WTC11 (cell line): ENCODE results near the gene PALMD. TPM values are rescaled to one million over a fixed set of nuclear protein-coding genes. Genes with fewer than 3 reads are reported as not detected.

ENCODE experiments used
- ATAC-seq: fragments of 200-7000 bp; cut with Tn5 transposase; 2 replicates; pipeline ENCODE4 v1.10.0; 2021; ENCODE audit warnings: mild to moderate bottlenecking, moderate library complexity
- Bru-seq: library from RNA; stranded (reverse); fragments of 400-500 nt; gene quantifications from one replicate; lab custom pipeline; 2021; lab: Mats Ljungman, UMichigan
- CTCF ChIA-PET: fragments of 300-600 bp; sonication (Branson Sonifier 250); formaldehyde crosslinking; loops from one replicate; lab custom pipeline; 2021; ENCODE audit warnings: antibody characterized with exemption; lab: Charles Lee
- POLR2A ChIA-PET: fragments of 350-600 bp; sonication (Branson Sonifier 250); formaldehyde crosslinking; loops from one replicate; lab custom pipeline; 2021; ENCODE audit warnings: antibody characterized with exemption; lab: Charles Lee
- DNase-seq: peaks from one replicate; pipeline ENCODE4 v3.0.0; 2021; ENCODE audit warnings: low spot score
- H3K27ac Mint-ChIP-seq: 2 replicates; pipeline ENCODE4 v1.8.0; 2021; ENCODE audit warnings: mixed read lengths
- H3K27me3 Mint-ChIP-seq: 2 replicates; pipeline ENCODE4 v1.8.0; 2021; ENCODE audit warnings: low read depth, mild to moderate bottlenecking, moderate library complexity, mixed read lengths
- H3K36me3 Mint-ChIP-seq: 2 replicates; pipeline ENCODE4 v1.8.0; 2021; ENCODE audit warnings: mixed read lengths
- H3K4me1 Mint-ChIP-seq: 2 replicates; pipeline ENCODE4 v1.8.0; 2022; ENCODE audit warnings: mixed read lengths
- H3K4me3 Mint-ChIP-seq: 2 replicates; pipeline ENCODE4 v1.8.0; 2021; ENCODE audit warnings: mild to moderate bottlenecking, moderate library complexity, mixed read lengths
- H3K9me3 Mint-ChIP-seq: 2 replicates; pipeline ENCODE4 v1.8.0; 2021; ENCODE audit warnings: mixed read lengths
- CREB1 ChIP-seq: sonication (generic); formaldehyde crosslinking; IDR thresholded peaks from 2 replicates; pipeline ENCODE4 v1.8.0; 2023; ENCODE audit warnings: mild to moderate bottlenecking, missing genetic modification reagents
- ELF4 ChIP-seq: sonication (generic); formaldehyde crosslinking; IDR thresholded peaks from 2 replicates; pipeline ENCODE4 v1.8.1; 2022; ENCODE audit warnings: low read depth, mild to moderate bottlenecking, moderate library complexity, missing genetic modification reagents
- ETV6 ChIP-seq: sonication (generic); formaldehyde crosslinking; IDR thresholded peaks from 2 replicates; pipeline ENCODE4 v1.8.1; 2022; ENCODE audit warnings: mild to moderate bottlenecking, missing genetic modification reagents
- GABPB1 ChIP-seq: sonication (generic); formaldehyde crosslinking; IDR thresholded peaks from 2 replicates; pipeline ENCODE4 v1.8.1; 2023; ENCODE audit warnings: mild to moderate bottlenecking, missing genetic modification reagents
- IRF2 ChIP-seq: sonication (generic); formaldehyde crosslinking; IDR thresholded peaks from 2 replicates; pipeline ENCODE4 v1.8.0; 2022; ENCODE audit warnings: low read depth, missing genetic modification reagents, borderline replicate concordance
- MXD4 ChIP-seq: fragments of 250-450 bp; sonication (Bioruptor Pico); IDR thresholded peaks from 2 replicates; pipeline ENCODE4 v1.8.0; 2021; ENCODE audit warnings: mild to moderate bottlenecking, moderate library complexity, borderline replicate concordance
- MYBL2 ChIP-seq: sonication (generic); formaldehyde crosslinking; IDR thresholded peaks from 2 replicates; pipeline ENCODE4 v1.8.1; 2023; ENCODE audit warnings: mild to moderate bottlenecking, moderate library complexity, missing genetic modification reagents
- OVOL2 ChIP-seq: fragments of 250-450 bp; sonication (Bioruptor Pico); IDR thresholded peaks from 2 replicates; pipeline ENCODE4 v1.9.0; 2021; ENCODE audit warnings: mild to moderate bottlenecking, borderline replicate concordance
- RELA ChIP-seq: sonication (generic); formaldehyde crosslinking; IDR thresholded peaks from 2 replicates; pipeline ENCODE4 v1.8.1; 2022; ENCODE audit warnings: missing genetic modification reagents, mild to moderate bottlenecking, borderline replicate concordance
- TEAD1 ChIP-seq: sonication (generic); formaldehyde crosslinking; IDR thresholded peaks from 2 replicates; pipeline ENCODE4 v1.8.0; 2022; ENCODE audit warnings: mild to moderate bottlenecking, missing genetic modification reagents
- TP53 ChIP-seq: sonication (generic); formaldehyde crosslinking; IDR thresholded peaks from 2 replicates; pipeline ENCODE4 v1.8.1; 2023; ENCODE audit warnings: mild to moderate bottlenecking, missing genetic modification reagents
- ZNF138 ChIP-seq: sonication (generic); formaldehyde crosslinking; conservative IDR thresholded peaks from 2 replicates; pipeline ENCODE4 v1.8.1; 2022; ENCODE audit warnings: mild to moderate bottlenecking, moderate library complexity, missing genetic modification reagents
- ZNF671 ChIP-seq: fragments of 250-450 bp; sonication (Bioruptor Pico); IDR thresholded peaks from 2 replicates; pipeline ENCODE4 v1.8.0; 2021; ENCODE audit warnings: mild to moderate bottlenecking
- long read RNA-seq, 3 experiments: library from RNA in 1 of 3; library from capped mRNA in 1 of 3; library from polyadenylated mRNA in 1 of 3; unstranded in 2 of 3; stranded (forward) in 1 of 3; transcript quantifications; one replicate each; pipeline ENCODE4 v2.0.0, GENCODE V29; 2021
- total RNA-seq: library from RNA; stranded (reverse); gene quantifications from 3 replicates; pipeline ENCODE4 v1.2.3, GENCODE V29; 2021
- TF ChIP-seq, protein P1 (sequence below): sonication (generic); formaldehyde crosslinking; IDR thresholded peaks from 2 replicates; pipeline ENCODE4 v1.8.0; 2023; ENCODE audit warnings: missing genetic modification reagents
- TF ChIP-seq, protein P2 (sequence below): sonication (generic); formaldehyde crosslinking; IDR thresholded peaks from 2 replicates; pipeline ENCODE4 v1.8.1; 2022; ENCODE audit warnings: low read depth, missing genetic modification reagents, borderline replicate concordance
- TF ChIP-seq, protein P3 (sequence below): sonication (generic); formaldehyde crosslinking; IDR thresholded peaks from 2 replicates; pipeline ENCODE4 v1.8.0; 2022; ENCODE audit warnings: mild to moderate bottlenecking, missing genetic modification reagents
- TF ChIP-seq, protein P4 (sequence below): sonication (generic); formaldehyde crosslinking; IDR thresholded peaks from 2 replicates; pipeline ENCODE4 v1.8.0; 2023; ENCODE audit warnings: missing genetic modification reagents, mild to moderate bottlenecking, borderline replicate concordance

The PALMD gene, protein sequence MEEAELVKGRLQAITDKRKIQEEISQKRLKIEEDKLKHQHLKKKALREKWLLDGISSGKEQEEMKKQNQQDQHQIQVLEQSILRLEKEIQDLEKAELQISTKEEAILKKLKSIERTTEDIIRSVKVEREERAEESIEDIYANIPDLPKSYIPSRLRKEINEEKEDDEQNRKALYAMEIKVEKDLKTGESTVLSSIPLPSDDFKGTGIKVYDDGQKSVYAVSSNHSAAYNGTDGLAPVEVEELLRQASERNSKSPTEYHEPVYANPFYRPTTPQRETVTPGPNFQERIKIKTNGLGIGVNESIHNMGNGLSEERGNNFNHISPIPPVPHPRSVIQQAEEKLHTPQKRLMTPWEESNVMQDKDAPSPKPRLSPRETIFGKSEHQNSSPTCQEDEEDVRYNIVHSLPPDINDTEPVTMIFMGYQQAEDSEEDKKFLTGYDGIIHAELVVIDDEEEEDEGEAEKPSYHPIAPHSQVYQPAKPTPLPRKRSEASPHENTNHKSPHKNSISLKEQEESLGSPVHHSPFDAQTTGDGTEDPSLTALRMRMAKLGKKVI
- total RNA-seq (0.07 to 0.09 TPM in 2 of 3 replicates, not detected in the other), Bru-seq, nascent RNA (percentile 1 among the genes with signal in this experiment)
- long read RNA-seq, experiment 1, partial matches to known transcripts, result 0 of 1 reads
- long read RNA-seq, experiment 1, other reads (novel, unspliced or antisense), result 0 of 1 reads
- long read RNA-seq, experiment 2, partial matches to known transcripts, result 1 of 1 reads
- long read RNA-seq, experiment 2, other reads (novel, unspliced or antisense), result 0 of 1 reads
- long read RNA-seq, experiment 3, result 0 reads

DNA sequence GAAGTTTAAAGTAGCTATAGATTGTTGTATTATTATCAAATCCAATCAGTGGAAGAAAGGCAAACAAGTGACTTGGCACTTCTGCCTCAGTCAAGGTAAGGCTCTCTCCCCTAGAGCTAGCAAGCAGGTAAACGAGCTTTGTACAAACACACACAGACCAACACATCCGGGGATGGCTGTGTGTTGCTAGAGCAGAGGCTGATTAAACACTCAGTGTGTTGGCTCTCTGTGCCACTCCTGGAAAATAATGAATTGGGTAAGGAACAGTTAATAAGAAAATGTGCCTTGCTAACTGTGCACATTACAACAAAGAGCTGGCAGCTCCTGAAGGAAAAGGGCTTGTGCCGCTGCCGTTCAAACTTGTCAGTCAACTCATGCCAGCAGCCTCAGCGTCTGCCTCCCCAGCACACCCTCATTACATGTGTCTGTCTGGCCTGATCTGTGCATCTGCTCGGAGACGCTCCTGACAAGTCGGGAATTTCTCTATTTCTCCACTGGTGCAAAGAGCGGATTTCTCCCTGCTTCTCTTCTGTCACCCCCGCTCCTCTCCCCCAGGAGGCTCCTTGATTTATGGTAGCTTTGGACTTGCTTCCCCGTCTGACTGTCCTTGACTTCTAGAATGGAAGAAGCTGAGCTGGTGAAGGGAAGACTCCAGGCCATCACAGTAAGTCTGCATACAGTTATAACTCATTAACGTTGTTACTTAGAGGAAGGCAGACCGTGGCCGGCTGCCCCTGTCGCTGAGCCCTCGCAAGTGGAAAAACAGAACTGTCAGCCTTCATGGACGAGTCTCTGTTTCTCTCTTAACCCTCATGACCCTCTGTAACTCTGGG is at the start of gene PALMD:
Gene PALMD, plus strand, starts transcription at position 415 of the 833 bp plus-strand sequence. Its CDS starts 205 bp downstream, at position 620.
- DNase-seq, result peak; percentile 15
- Mint-ChIP-seq H3K36me3 (no peaks in the 10 kb centered on the region), H3K9me3 (no peaks in the 10 kb centered on the region), H3K27ac (no peak within 1 kb of the TSS), H3K4me1 (peaks cover 49% of the 10 kb centered on the region), H3K27me3 (no peaks in the 10 kb centered on the region), H3K4me3 (peak within 1 kb of the TSS; percentile 10)
- peak; percentile 59 for ATAC-seq
- ChIA-PET POLR2A (interaction anchor here (1.6 kb wide), 1 partner anchor 12 kb away, joined by 3 read pairs; no protein-coding TSS in a partner anchor), CTCF (interaction anchor here (0.7 to 1.6 kb wide), 4 partner anchors 11 to 539 kb away, joined by 3 to 5 read pairs (median 4); no protein-coding TSS in a partner anchor)
- 0 out of 2 replicates have a peak, but pooled peaks have one; percentile 25 for TF ChIP-seq GABPB1 (CRISPR knock-in tag)
- no peak for TF ChIP-seq MYBL2 (CRISPR knock-in tag)

DNA sequence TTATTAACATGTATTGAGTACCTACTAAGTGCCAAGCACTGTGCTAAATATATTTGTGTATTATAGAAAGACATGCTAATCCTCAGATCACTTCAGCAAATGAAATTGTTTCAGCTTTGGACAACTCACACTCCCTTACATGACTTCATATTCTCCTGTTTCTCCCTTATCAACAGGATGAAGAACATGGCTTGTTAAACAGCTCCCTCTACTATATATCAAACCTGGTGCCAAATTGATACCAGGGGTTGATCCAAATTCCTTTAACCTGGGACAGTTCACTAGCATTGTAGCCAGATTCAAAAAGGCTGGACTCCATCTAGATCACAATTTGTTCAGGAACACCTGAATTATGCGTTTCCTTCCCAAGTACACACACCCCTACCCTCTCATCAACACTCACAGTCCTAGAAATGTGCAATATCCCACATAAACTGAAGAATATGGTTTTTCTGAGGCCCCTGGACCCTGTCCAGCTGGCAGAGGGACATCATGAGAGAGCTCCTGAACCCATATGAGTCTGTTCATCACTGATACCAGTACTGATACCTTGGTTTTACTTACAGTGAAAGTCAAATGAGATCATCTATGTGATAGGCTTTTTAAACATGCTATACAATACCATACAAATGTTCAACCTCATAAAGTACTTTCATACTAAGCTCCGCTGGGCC is 47.0 kb upstream of the PALMD start:
- TF ChIP-seq IRF2 (CRISPR knock-in tag) (no peak), TP53 (CRISPR knock-in tag) (no peak), CREB1 (CRISPR knock-in tag) (no peak), ELF4 (CRISPR knock-in tag) (no peak), ETV6 (CRISPR knock-in tag) (no peak)
- TF ChIP-seq, protein P1, sequence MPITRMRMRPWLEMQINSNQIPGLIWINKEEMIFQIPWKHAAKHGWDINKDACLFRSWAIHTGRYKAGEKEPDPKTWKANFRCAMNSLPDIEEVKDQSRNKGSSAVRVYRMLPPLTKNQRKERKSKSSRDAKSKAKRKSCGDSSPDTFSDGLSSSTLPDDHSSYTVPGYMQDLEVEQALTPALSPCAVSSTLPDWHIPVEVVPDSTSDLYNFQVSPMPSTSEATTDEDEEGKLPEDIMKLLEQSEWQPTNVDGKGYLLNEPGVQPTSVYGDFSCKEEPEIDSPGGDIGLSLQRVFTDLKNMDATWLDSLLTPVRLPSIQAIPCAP (CRISPR knock-in tag), result no peak
- TF ChIP-seq, all 79 proteins: peak for 0
- ChIA-PET CTCF (no interaction called here), POLR2A (no interaction called here)
- no peak overlapping the region for H3K27ac Mint-ChIP-seq
- peaks cover 8% of the 10 kb centered on the region for H3K9me3 Mint-ChIP-seq
- H3K4me1 Mint-ChIP-seq, result no peaks in the 10 kb centered on the region
- H3K27me3 Mint-ChIP-seq, result no peaks in the 10 kb centered on the region
- no peaks in the 10 kb centered on the region for H3K36me3 Mint-ChIP-seq
- no peak overlapping the region for H3K4me3 Mint-ChIP-seq
- DNase-seq (no peak), ATAC-seq (no peak)

DNA sequence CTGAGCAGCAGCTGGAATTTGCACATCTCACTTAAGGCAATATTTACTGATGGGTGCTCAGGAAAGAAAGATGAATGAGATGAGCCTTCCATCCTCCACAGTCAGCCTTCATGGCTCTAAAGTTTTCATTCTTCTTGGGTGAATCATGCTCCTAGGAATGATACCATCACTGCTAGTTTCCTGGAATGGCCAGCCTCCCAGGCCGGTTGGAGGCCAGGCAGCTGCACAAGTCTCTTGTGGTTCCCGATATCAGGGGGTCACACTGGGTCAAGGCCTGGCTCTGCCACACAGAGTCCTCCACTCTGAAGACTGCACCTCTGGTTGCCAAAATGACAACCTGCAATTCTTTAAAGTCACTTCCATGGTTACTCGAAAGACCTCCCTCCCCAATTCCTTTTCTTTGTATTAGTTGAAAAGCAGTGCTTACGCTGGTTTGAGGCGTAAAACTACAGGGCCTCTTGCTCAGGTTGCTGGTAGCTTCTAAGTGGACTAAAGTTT is 46.2 kb upstream of the PALMD start:
- ChIA-PET POLR2A (no interaction called here), CTCF (no interaction called here)
- Mint-ChIP-seq H3K27ac (no peak overlapping the region), H3K36me3 (no peaks in the 10 kb centered on the region), H3K4me1 (no peaks in the 10 kb centered on the region), H3K4me3 (no peak overlapping the region), H3K9me3 (peaks cover 8% of the 10 kb centered on the region), H3K27me3 (no peaks in the 10 kb centered on the region)
- ATAC-seq, result no peak
- no peak for DNase-seq
- no peak for TF ChIP-seq MXD4
- TF ChIP-seq ZNF671 (CRISPR knock-in tag), result no peak
- TF ChIP-seq TP53 (CRISPR knock-in tag), result no peak
- TF ChIP-seq, protein P2, sequence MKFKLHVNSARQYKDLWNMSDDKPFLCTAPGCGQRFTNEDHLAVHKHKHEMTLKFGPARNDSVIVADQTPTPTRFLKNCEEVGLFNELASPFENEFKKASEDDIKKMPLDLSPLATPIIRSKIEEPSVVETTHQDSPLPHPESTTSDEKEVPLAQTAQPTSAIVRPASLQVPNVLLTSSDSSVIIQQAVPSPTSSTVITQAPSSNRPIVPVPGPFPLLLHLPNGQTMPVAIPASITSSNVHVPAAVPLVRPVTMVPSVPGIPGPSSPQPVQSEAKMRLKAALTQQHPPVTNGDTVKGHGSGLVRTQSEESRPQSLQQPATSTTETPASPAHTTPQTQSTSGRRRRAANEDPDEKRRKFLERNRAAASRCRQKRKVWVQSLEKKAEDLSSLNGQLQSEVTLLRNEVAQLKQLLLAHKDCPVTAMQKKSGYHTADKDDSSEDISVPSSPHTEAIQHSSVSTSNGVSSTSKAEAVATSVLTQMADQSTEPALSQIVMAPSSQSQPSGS (CRISPR knock-in tag), result no peak
- TF ChIP-seq RELA (CRISPR knock-in tag), result no peak
- TF ChIP-seq, protein P3, sequence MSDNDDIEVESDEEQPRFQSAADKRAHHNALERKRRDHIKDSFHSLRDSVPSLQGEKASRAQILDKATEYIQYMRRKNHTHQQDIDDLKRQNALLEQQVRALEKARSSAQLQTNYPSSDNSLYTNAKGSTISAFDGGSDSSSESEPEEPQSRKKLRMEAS (CRISPR knock-in tag), result no peak
- TF ChIP-seq ZNF138 (CRISPR knock-in tag), result no peak
- TF ChIP-seq CREB1 (CRISPR knock-in tag), result no peak
- no peak for TF ChIP-seq TEAD1 (CRISPR knock-in tag)
- TF ChIP-seq OVOL2 (CRISPR knock-in tag), result no peak
- TF ChIP-seq, protein P4, sequence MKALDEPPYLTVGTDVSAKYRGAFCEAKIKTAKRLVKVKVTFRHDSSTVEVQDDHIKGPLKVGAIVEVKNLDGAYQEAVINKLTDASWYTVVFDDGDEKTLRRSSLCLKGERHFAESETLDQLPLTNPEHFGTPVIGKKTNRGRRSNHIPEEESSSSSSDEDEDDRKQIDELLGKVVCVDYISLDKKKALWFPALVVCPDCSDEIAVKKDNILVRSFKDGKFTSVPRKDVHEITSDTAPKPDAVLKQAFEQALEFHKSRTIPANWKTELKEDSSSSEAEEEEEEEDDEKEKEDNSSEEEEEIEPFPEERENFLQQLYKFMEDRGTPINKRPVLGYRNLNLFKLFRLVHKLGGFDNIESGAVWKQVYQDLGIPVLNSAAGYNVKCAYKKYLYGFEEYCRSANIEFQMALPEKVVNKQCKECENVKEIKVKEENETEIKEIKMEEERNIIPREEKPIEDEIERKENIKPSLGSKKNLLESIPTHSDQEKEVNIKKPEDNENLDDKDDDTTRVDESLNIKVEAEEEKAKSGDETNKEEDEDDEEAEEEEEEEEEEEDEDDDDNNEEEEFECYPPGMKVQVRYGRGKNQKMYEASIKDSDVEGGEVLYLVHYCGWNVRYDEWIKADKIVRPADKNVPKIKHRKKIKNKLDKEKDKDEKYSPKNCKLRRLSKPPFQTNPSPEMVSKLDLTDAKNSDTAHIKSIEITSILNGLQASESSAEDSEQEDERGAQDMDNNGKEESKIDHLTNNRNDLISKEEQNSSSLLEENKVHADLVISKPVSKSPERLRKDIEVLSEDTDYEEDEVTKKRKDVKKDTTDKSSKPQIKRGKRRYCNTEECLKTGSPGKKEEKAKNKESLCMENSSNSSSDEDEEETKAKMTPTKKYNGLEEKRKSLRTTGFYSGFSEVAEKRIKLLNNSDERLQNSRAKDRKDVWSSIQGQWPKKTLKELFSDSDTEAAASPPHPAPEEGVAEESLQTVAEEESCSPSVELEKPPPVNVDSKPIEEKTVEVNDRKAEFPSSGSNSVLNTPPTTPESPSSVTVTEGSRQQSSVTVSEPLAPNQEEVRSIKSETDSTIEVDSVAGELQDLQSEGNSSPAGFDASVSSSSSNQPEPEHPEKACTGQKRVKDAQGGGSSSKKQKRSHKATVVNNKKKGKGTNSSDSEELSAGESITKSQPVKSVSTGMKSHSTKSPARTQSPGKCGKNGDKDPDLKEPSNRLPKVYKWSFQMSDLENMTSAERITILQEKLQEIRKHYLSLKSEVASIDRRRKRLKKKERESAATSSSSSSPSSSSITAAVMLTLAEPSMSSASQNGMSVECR (CRISPR knock-in tag), result no peak
